Immature natural killer cell (primary cell): ENCODE data around the gene PATL2. TPM values are rescaled to one million over a fixed set of nuclear protein-coding genes. Genes with fewer than 3 reads are reported as not detected.
A peak's percentile ranks its signal among the peaks of the same experiment; 100 is the strongest.
"Not testable (repeated sequence)": the region's sequence is repeated elsewhere in the genome, so short reads cannot be mapped to it uniquely, and the experiment has no call there.

Experiments used
- DNase-seq, 3 donors: peaks; one replicate each; pipeline ENCODE4 v3.0.0; 2022; ENCODE audit warnings: mixed read lengths in 1 of 3
- H3K27ac Mint-ChIP-seq, 6 donors: one replicate each; pipeline ENCODE4 v1.8.0; 2020; ENCODE audit warnings: mixed read lengths in 6 of 6, mild to moderate bottlenecking in 5 of 6, inconsistent platforms in 4 of 6, moderate library complexity in 3 of 6
- H3K27me3 Mint-ChIP-seq, 3 donors: one replicate each; pipeline ENCODE4 v1.8.0; 2020 to 2021; ENCODE audit warnings: low read depth in 3 of 3, mild to moderate bottlenecking in 3 of 3, mixed read lengths in 3 of 3, moderate library complexity in 3 of 3, inconsistent platforms in 1 of 3
- H3K36me3 Mint-ChIP-seq, 3 donors: one replicate each; pipeline ENCODE4 v1.8.0; 2020; ENCODE audit warnings: mixed read lengths in 3 of 3, inconsistent platforms in 2 of 3, mild to moderate bottlenecking in 2 of 3
- H3K4me1 Mint-ChIP-seq, 2 donors: one replicate each; pipeline ENCODE4 v1.8.0; 2020; ENCODE audit warnings: inconsistent platforms in 2 of 2, mild to moderate bottlenecking in 2 of 2, mixed read lengths in 2 of 2, moderate library complexity in 1 of 2
- H3K4me3 Mint-ChIP-seq, 5 donors: one replicate each; pipeline ENCODE4 v1.8.0; 2020; ENCODE audit warnings: mild to moderate bottlenecking in 5 of 5, mixed read lengths in 5 of 5, inconsistent platforms in 3 of 5, moderate library complexity in 3 of 5
- H3K9me3 Mint-ChIP-seq, 6 donors: one replicate each; pipeline ENCODE4 v1.8.0; 2020; ENCODE audit warnings: mild to moderate bottlenecking in 6 of 6, mixed read lengths in 6 of 6, inconsistent platforms in 4 of 6, moderate library complexity in 3 of 6
- polyA plus RNA-seq, 3 donors: library from polyadenylated mRNA; unstranded; fragments of 300-500 nt; fragmentation: Illumina TruSeq; gene quantifications; one replicate each; pipeline ENCODE4 v1.2.3, GENCODE V29; 2021

Gene PATL2
- polyA plus RNA-seq, 3 donors from 2014 or later = 24.8 to 49.1 (median 41.4) TPM

GRCh38 chr15:44727485-44728231 is 16.5 kb upstream of the PATL2 start:
- peak overlapping the region; percentile 86 to 100 (median 99) for H3K4me3 Mint-ChIP-seq
- peaks cover 80 to 88% of the 10 kb centered on the region in 2 donors for H3K4me1 Mint-ChIP-seq
- peaks cover 0 to 10% (median 5%) of the 10 kb centered on the region in 3 donors for H3K36me3 Mint-ChIP-seq
- H3K27me3 Mint-ChIP-seq = peaks cover 14 to 27% (median 24%) of the 10 kb centered on the region in 3 donors
- no peaks in the 10 kb centered on the region for H3K9me3 Mint-ChIP-seq
- peak overlapping the region; percentile 97 to 100 (median 100) for H3K27ac Mint-ChIP-seq
- peak in 2 of 3 donors; percentile 9 to 11 for DNase-seq

GRCh38 chr15:44726568-44727484 is 15.7 kb upstream of the PATL2 start:
- Mint-ChIP-seq H3K9me3 (no peaks in the 10 kb centered on the region), H3K27me3 (peaks cover 14 to 27% (median 26%) of the 10 kb centered on the region in 3 donors), H3K4me1 (peaks cover 82 to 87% of the 10 kb centered on the region in 2 donors), H3K36me3 (peaks cover 0 to 2% (median 0%) of the 10 kb centered on the region in 3 donors), H3K4me3 (peak overlapping the region; percentile 86 to 100 (median 99)), H3K27ac (peak overlapping the region; percentile 97 to 100 (median 100))
- DNase-seq = peak; percentile 84 to 89 (median 88)

- H3K4me3 Mint-ChIP-seq = peak overlapping the region; percentile 86 to 100 (median 99)
- H3K27me3 Mint-ChIP-seq = peaks cover 14 to 27% (median 26%) of the 10 kb centered on the region in 3 donors
- peaks cover 83 to 87% of the 10 kb centered on the region in 2 donors for H3K4me1 Mint-ChIP-seq
- no peak for DNase-seq
- H3K27ac Mint-ChIP-seq = peak overlapping the region; percentile 97 to 100 (median 100)
- no peaks in the 10 kb centered on the region for H3K9me3 Mint-ChIP-seq
- H3K36me3 Mint-ChIP-seq = peaks cover 0 to 2% (median 0%) of the 10 kb centered on the region in 3 donors
Observed at GRCh38 chr15:44726136-44726535, 15.0 kb upstream of the PATL2 start.

GRCh38 chr15:44722011-44722410 is 10.9 kb upstream of the PATL2 start:
- peaks cover 15 to 35% (median 29%) of the 10 kb centered on the region in 3 donors for H3K27me3 Mint-ChIP-seq
- H3K36me3 Mint-ChIP-seq = peaks cover 23 to 30% (median 26%) of the 10 kb centered on the region in 3 donors
- peaks cover 89 to 94% of the 10 kb centered on the region in 2 donors for H3K4me1 Mint-ChIP-seq
- no peaks in the 10 kb centered on the region for H3K9me3 Mint-ChIP-seq
- H3K4me3 Mint-ChIP-seq = peak overlapping the region in 2 of 5 donors; percentile 5 to 60
- peak overlapping the region; percentile 89 to 100 (median 96) for H3K27ac Mint-ChIP-seq
- DNase-seq = no peak

GRCh38 chr15:44720460-44721176 is 9.5 kb upstream of the PATL2 start:
- peaks cover 36 to 44% (median 40%) of the 10 kb centered on the region in 3 donors for H3K36me3 Mint-ChIP-seq
- peak overlapping the region; percentile 27 to 78 (median 52) for H3K4me3 Mint-ChIP-seq
- H3K4me1 Mint-ChIP-seq = peaks cover 89 to 94% of the 10 kb centered on the region in 2 donors
- H3K27ac Mint-ChIP-seq = peak overlapping the region; percentile 89 to 100 (median 96)
- H3K27me3 Mint-ChIP-seq = peaks cover 12 to 29% (median 22%) of the 10 kb centered on the region in 3 donors
- H3K9me3 Mint-ChIP-seq = no peaks in the 10 kb centered on the region
- DNase-seq = peak in 1 of 3 donors; percentile 14

- Mint-ChIP-seq H3K36me3 (peaks cover 42 to 50% (median 46%) of the 10 kb centered on the region in 3 donors), H3K4me3 (peak overlapping the region; percentile 40 to 78 (median 73)), H3K27me3 (peaks cover 15 to 33% (median 25%) of the 10 kb centered on the region in 3 donors), H3K4me1 (peaks cover 90 to 94% of the 10 kb centered on the region in 2 donors), H3K27ac (peak overlapping the region; percentile 89 to 100 (median 96))
- DNase-seq, H3K9me3 Mint-ChIP-seq: not testable (repeated sequence)
Observed at GRCh38 chr15:44720000-44720435, 8.9 kb upstream of the PATL2 start.

- peaks cover 48 to 55% (median 51%) of the 10 kb centered on the region in 3 donors for H3K36me3 Mint-ChIP-seq
- H3K9me3 Mint-ChIP-seq = no peaks in the 10 kb centered on the region
- H3K27me3 Mint-ChIP-seq = peaks cover 14 to 32% (median 28%) of the 10 kb centered on the region in 3 donors
- peak overlapping the region; percentile 92 to 100 (median 96) for H3K27ac Mint-ChIP-seq
- peaks cover 89 to 94% of the 10 kb centered on the region in 2 donors for H3K4me1 Mint-ChIP-seq
- H3K4me3 Mint-ChIP-seq = peak overlapping the region; percentile 66 to 78 (median 73)
- peak; percentile 53 to 62 (median 55) for DNase-seq
Observed at GRCh38 chr15:44719293-44719999, 8.3 kb upstream of the PATL2 start.

GRCh38 chr15:44718927-44719292 is 7.8 kb upstream of the PATL2 start:
- Mint-ChIP-seq H3K4me1 (peaks cover 87 to 94% of the 10 kb centered on the region in 2 donors), H3K27ac (peak overlapping the region; percentile 92 to 100 (median 96)), H3K4me3 (peak overlapping the region; percentile 66 to 86 (median 77)), H3K36me3 (peaks cover 51 to 58% (median 55%) of the 10 kb centered on the region in 3 donors), H3K9me3 (no peaks in the 10 kb centered on the region), H3K27me3 (peaks cover 8 to 31% (median 28%) of the 10 kb centered on the region in 3 donors)
- DNase-seq = peak in 2 of 3 donors; percentile 6 to 9

- peak in 1 of 3 donors; percentile 11 for DNase-seq
- no peaks in the 10 kb centered on the region for H3K9me3 Mint-ChIP-seq
- H3K4me1 Mint-ChIP-seq = peaks cover 85 to 94% of the 10 kb centered on the region in 2 donors
- H3K4me3 Mint-ChIP-seq = peak overlapping the region; percentile 4 to 100 (median 46)
- H3K36me3 Mint-ChIP-seq = peaks cover 55 to 64% (median 60%) of the 10 kb centered on the region in 3 donors
- H3K27me3 Mint-ChIP-seq = peaks cover 9 to 34% (median 33%) of the 10 kb centered on the region in 3 donors
- H3K27ac Mint-ChIP-seq = peak overlapping the region; percentile 82 to 100 (median 94)
Observed at GRCh38 chr15:44718180-44718926, 7.2 kb upstream of the PATL2 start.

GRCh38 chr15:44716983-44717602 is 6.0 kb upstream of the PATL2 start:
- DNase-seq = peak in 1 of 3 donors; percentile 11
- Mint-ChIP-seq H3K9me3 (peaks cover 0 to 3% (median 0%) of the 10 kb centered on the region in 6 donors), H3K36me3 (peaks cover 67 to 74% (median 70%) of the 10 kb centered on the region in 3 donors), H3K27ac (peak overlapping the region; percentile 82 to 100 (median 94)), H3K4me3 (peak overlapping the region; percentile 86 to 100 (median 99)), H3K4me1 (peaks cover 81 to 89% of the 10 kb centered on the region in 2 donors), H3K27me3 (peaks cover 19 to 45% (median 43%) of the 10 kb centered on the region in 3 donors)

- Mint-ChIP-seq H3K4me1 (peaks cover 72 to 79% of the 10 kb centered on the region in 2 donors), H3K27ac (peak overlapping the region; percentile 82 to 100 (median 94)), H3K36me3 (peaks cover 72 to 78% (median 75%) of the 10 kb centered on the region in 3 donors), H3K27me3 (peaks cover 32 to 55% (median 55%) of the 10 kb centered on the region in 3 donors), H3K9me3 (peaks cover 0 to 3% (median 0%) of the 10 kb centered on the region in 6 donors), H3K4me3 (peak overlapping the region; percentile 86 to 100 (median 99))
- DNase-seq = peak in 1 of 3 donors; percentile 17
Observed at GRCh38 chr15:44715797-44716334, 4.7 kb upstream of the PATL2 start.
